ENCODE measurements around the gene AIPL1. TPM values are rescaled to one million over a fixed set of nuclear protein-coding genes. Genes with fewer than 3 reads are reported as not detected.

The AIPL1 gene
- total RNA-seq, 1 experiment from 2014 or later: not detected

DNA sequence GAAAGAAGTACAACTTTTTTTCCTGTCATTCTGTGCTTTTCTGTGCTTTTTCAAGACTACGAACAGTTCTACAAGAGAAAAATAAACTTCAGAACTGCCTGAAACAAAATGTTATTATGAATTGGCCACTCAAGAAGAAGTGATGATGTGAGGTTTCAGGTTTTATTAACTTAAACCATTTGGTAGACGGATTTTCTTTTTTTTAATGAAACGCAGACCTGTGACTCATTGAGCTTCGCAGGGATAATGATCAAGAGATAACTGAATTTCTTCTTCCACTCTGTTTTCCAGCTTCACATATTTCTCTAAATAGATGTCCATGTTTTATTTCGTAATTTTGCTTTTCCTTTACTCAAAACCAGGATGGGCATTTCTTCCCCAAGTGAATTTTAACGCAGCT is 32.7 kb downstream of the AIPL1 start:
- intact Hi-C loops (cut with micrococcal nuclease): no loop called here
- Histone ChIP-seq H3K79me2 (ENCODE audit: insufficient read depth, low read length) (no peaks in the 10 kb centered on the region), H3K9me2 (ENCODE audit: insufficient read depth) (no peaks in the 10 kb centered on the region), H3K27ac (ENCODE audit: low read depth, low read length) (no peak overlapping the region), H3K4me2 (ENCODE audit: low read length) (no peak overlapping the region), H3K27me3 (ENCODE audit: insufficient read depth, low read length) (peaks cover 56% of the 10 kb centered on the region), H3K9ac (ENCODE audit: low read length) (no peak overlapping the region), H4K20me1 (ENCODE audit: insufficient read depth) (no peaks in the 10 kb centered on the region), H3K36me3 (ENCODE audit: control insufficient read depth in 1 of 2, insufficient read depth in 2 of 2, low read length in 2 of 2) (no peaks in the 10 kb centered on the region), H2AFZ (ENCODE audit: low read depth, low read length, poor library complexity, severe bottlenecking) (no peak overlapping the region), H3K4me1 (ENCODE audit: control insufficient read depth in 1 of 2, insufficient read depth in 2 of 2, low read length in 2 of 2) (no peaks in the 10 kb centered on the region), H3K4me3 (replicated peaks in 1 of 2; ENCODE audit: low read depth in 1 of 2, low read length in 2 of 2) (no peak overlapping the region), H3K9me3 (ENCODE audit: control insufficient read depth in 1 of 2, insufficient read depth in 1 of 2, low read depth in 1 of 2, low read length in 2 of 2) (no peaks in the 10 kb centered on the region)
- no peak for TF ChIP-seq ZFX (IDR thresholded peaks at IDR 0.05)
- no peak for TF ChIP-seq TCF7L2 (IDR thresholded peaks at IDR 0.05; ENCODE audit: borderline replicate concordance, extremely low read depth, insufficient read depth, insufficient read length)
- no peak for ATAC-seq
- BruUV-seq (replicated peaks): no TSS peak
- no peak for DNase-seq (ENCODE audit: low read depth, low spot score)
- CTCF ChIA-PET: no interaction called here
- RAD21 ChIA-PET (ENCODE audit: low non-redundant PET in 1 of 2, low total read pairs in 2 of 2, uncharacterized antibody in 2 of 2, unreplicated experiment in 2 of 2): no interaction called here
- POLR2A ChIA-PET: no interaction called here

DNA sequence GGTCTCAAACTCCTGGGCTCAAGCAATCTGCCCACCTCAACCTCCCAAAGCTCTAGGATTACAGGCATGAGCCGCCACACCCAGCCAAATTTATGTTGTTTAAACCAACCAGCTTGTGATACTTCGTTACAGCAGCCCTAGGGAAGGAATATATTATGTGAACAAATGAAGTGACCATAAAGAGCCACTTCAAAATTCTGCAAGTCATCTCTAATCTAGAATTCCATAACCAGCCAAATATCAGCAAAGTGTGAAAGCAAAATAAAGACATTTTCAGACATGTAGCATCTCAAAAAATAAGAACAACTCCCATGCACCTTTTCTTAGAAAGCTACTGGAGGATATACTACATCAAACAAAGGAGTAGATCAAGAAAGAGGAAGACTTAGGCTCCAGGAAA is 36.0 kb downstream of the AIPL1 start:
- BruUV-seq (replicated peaks): no TSS peak
- H3K9ac ChIP-seq (ENCODE audit: low read length): no peak overlapping the region
- H2AFZ ChIP-seq (ENCODE audit: low read depth, low read length, poor library complexity, severe bottlenecking): no peak overlapping the region
- DNase-seq (ENCODE audit: low read depth, low spot score) (no peak), ATAC-seq (no peak)
- intact Hi-C loops (cut with micrococcal nuclease): no loop called here
- H3K27ac ChIP-seq (ENCODE audit: low read depth, low read length): no peak overlapping the region
- CTCF ChIA-PET: no interaction called here
- POLR2A ChIA-PET: no interaction called here
- RAD21 ChIA-PET (ENCODE audit: low non-redundant PET in 1 of 2, low total read pairs in 2 of 2, uncharacterized antibody in 2 of 2, unreplicated experiment in 2 of 2): interaction anchor here in 1 of 2 experiments (0.7 kb wide), 1 partner anchor 131 kb away, joined by 3 read pairs; no protein-coding TSS in a partner anchor
- H3K36me3 ChIP-seq (ENCODE audit: control insufficient read depth in 1 of 2, insufficient read depth in 2 of 2, low read length in 2 of 2): no peaks in the 10 kb centered on the region
- no peaks in the 10 kb centered on the region for H3K9me2 ChIP-seq (ENCODE audit: insufficient read depth)
- H3K4me2 ChIP-seq (ENCODE audit: low read length): no peak overlapping the region
- H3K4me1 ChIP-seq (ENCODE audit: control insufficient read depth in 1 of 2, insufficient read depth in 2 of 2, low read length in 2 of 2): no peaks in the 10 kb centered on the region
- no peaks in the 10 kb centered on the region for H4K20me1 ChIP-seq (ENCODE audit: insufficient read depth)
- TF ChIP-seq SIN3A (IDR thresholded peaks at IDR 0.05; ENCODE audit: low read depth): no peak
- no peaks in the 10 kb centered on the region for H3K79me2 ChIP-seq (ENCODE audit: insufficient read depth, low read length)
- H3K9me3 ChIP-seq (ENCODE audit: control insufficient read depth in 1 of 2, insufficient read depth in 1 of 2, low read depth in 1 of 2, low read length in 2 of 2): no peaks in the 10 kb centered on the region
- H3K27me3 ChIP-seq (ENCODE audit: insufficient read depth, low read length): peaks cover 60% of the 10 kb centered on the region
- no peak overlapping the region for H3K4me3 ChIP-seq (replicated peaks in 1 of 2; ENCODE audit: low read depth in 1 of 2, low read length in 2 of 2)
